SK-N-SH (cell line): ENCODE measurements around the gene GDF2. TPM values are rescaled to one million over a fixed set of nuclear protein-coding genes. Genes with fewer than 3 reads are reported as not detected.

Source experiments
- CTCF ChIA-PET: fragments of 300-600, 350-600 bp; formaldehyde crosslinking; extraction: SDS; loops from one replicate; lab custom pipeline; 2021; lab: Yijun Ruan, JAX
- POLR2A ChIA-PET: fragments of 350-600 bp; sonication (Branson Sonifier 250); formaldehyde crosslinking; extraction: SDS; loops from one replicate; lab custom pipeline; 2020; ENCODE audit warnings: antibody characterized with exemption, inconsistent platforms; lab: Yijun Ruan, JAX
- DNase-seq: peaks from one replicate; pipeline ENCODE4 v3.0.0; 2012
- H2AFZ ChIP-seq: fragments of 200-600 bp; sonication (generic); 2 replicates; pipeline ENCODE4 v1.8.1; 2016; ENCODE audit warnings: antibody characterized with exemption, mild to moderate bottlenecking, low read depth
- H3F3A ChIP-seq: fragments of 200-600 bp; sonication (generic); replicated peaks from 2 replicates; pipeline ENCODE3; 2016; ENCODE audit warnings: antibody characterized with exemption, mild to moderate bottlenecking; ENCODE audit not compliant: insufficient read depth
- H3K27ac ChIP-seq, 2 experiments: fragments of 200-500 bp in 1 of 2; fragments of 200-600 bp in 1 of 2; sonication (Bioruptor generic) in 1 of 2; sonication (generic), shearing (Covaris generic) in 1 of 2; 2 replicates each; pipeline versions ENCODE4 v1.5.1 to v1.6.1; 2014 to 2016; ENCODE audit warnings: low read depth in 2 of 2, inconsistent platforms in 1 of 2, low read length in 1 of 2, mild to moderate bottlenecking in 1 of 2, mixed read lengths in 1 of 2
- H3K27me3 ChIP-seq: fragments of 200-600 bp; sonication (generic), shearing (Covaris generic); 2 replicates; pipeline ENCODE4 v1.6.1; 2016; ENCODE audit warnings: mixed run types; ENCODE audit not compliant: insufficient read depth
- H3K36me3 ChIP-seq, 2 experiments: fragments of 200-500 bp in 1 of 2; fragments of 200-600 bp in 1 of 2; sonication (Bioruptor generic) in 1 of 2; sonication (generic) in 1 of 2; replicated peaks in 1 of 2; 2 replicates each; pipeline versions ENCODE3 to v1.5.1; 2014 to 2016; ENCODE audit warnings: low read length in 1 of 2, mild to moderate bottlenecking in 1 of 2; ENCODE audit not compliant: insufficient read depth in 2 of 2, control insufficient read depth in 1 of 2
- H3K4me1 ChIP-seq, 2 experiments: fragments of 200-500 bp in 1 of 2; fragments of 200-600 bp in 1 of 2; sonication (Bioruptor generic) in 1 of 2; sonication (generic), shearing (Covaris generic) in 1 of 2; 2 replicates each; pipeline versions ENCODE4 v1.5.1 to v1.6.1; 2014 to 2016; ENCODE audit warnings: low read depth in 1 of 2, low read length in 1 of 2, mixed run types in 1 of 2; ENCODE audit not compliant: insufficient read depth in 2 of 2, control insufficient read depth in 1 of 2
- H3K4me2 ChIP-seq: fragments of 200-600 bp; sonication (generic), shearing (Covaris generic); 2 replicates; pipeline ENCODE4 v1.6.1; 2017; ENCODE audit warnings: mixed run types
- H3K4me3 ChIP-seq, 2 experiments: fragments of 200-500 bp in 1 of 2; fragments of 200-600 bp in 1 of 2; sonication (Bioruptor generic) in 1 of 2; sonication (generic), shearing (Covaris generic) in 1 of 2; 2 replicates each; pipeline versions ENCODE4 v1.5.1 to v1.8.1; 2014 to 2016; ENCODE audit warnings: low read depth in 2 of 2, inconsistent platforms in 1 of 2, low read length in 1 of 2, mild to moderate bottlenecking in 1 of 2, mixed read lengths in 1 of 2, moderate library complexity in 1 of 2
- H3K79me2 ChIP-seq: fragments of 200-600 bp; sonication (generic); 2 replicates; pipeline ENCODE4 v1.8.1; 2017; ENCODE audit warnings: mild to moderate bottlenecking; ENCODE audit not compliant: insufficient read depth
- H3K9ac ChIP-seq: fragments of 200-600 bp; sonication (generic); 2 replicates; pipeline ENCODE4 v1.6.1; 2017; ENCODE audit warnings: mixed run types
- H3K9me2 ChIP-seq: fragments of 200-600 bp; sonication (generic); 2 replicates; pipeline ENCODE4 v1.6.1; 2017; ENCODE audit warnings: mixed run types
- H3K9me3 ChIP-seq: fragments of 200-600 bp; sonication (generic); 2 replicates; pipeline ENCODE4 v1.6.1; 2017; ENCODE audit warnings: mixed run types, mild to moderate bottlenecking, moderate library complexity
- H4K20me1 ChIP-seq: fragments of 200-600 bp; sonication (generic); 2 replicates; pipeline ENCODE4 v1.6.1; 2017; ENCODE audit warnings: mild to moderate bottlenecking, mixed run types; ENCODE audit not compliant: insufficient read depth
- ELF1 ChIP-seq: IDR thresholded peaks from 2 replicates; pipeline ENCODE4 v1.4.0; 2012
- EP300 ChIP-seq, 2 experiments: IDR thresholded peaks; 2 replicates each; pipeline versions ENCODE4 v1.4.0 to v1.6.1; 2012; ENCODE audit warnings: borderline replicate concordance in 1 of 2, low read depth in 1 of 2, low read length in 1 of 2
- EZH2phosphoT487 ChIP-seq: fragments of 200-600 bp; sonication (generic); IDR thresholded peaks from 2 replicates; pipeline ENCODE4 v1.6.1; 2017; ENCODE audit warnings: low read depth, mixed run types, mild to moderate bottlenecking, antibody characterized with exemption, moderate library complexity, borderline replicate concordance
- FOSL2 ChIP-seq: IDR thresholded peaks from 2 replicates; pipeline ENCODE4 v1.4.0; 2012; ENCODE audit warnings: low read depth, mild to moderate bottlenecking, moderate library complexity, borderline replicate concordance
- FOXJ3 ChIP-seq: sonication (generic); formaldehyde crosslinking; IDR thresholded peaks from 2 replicates; pipeline ENCODE4 v1.5.1; 2020; ENCODE audit warnings: mild to moderate bottlenecking, missing genetic modification reagents
- GABPA ChIP-seq: IDR thresholded peaks from 2 replicates; pipeline ENCODE4 v1.4.0; 2012; ENCODE audit warnings: low read depth, mild to moderate bottlenecking
- MEF2A ChIP-seq: IDR thresholded peaks from 2 replicates; pipeline ENCODE4 v1.4.0; 2012; ENCODE audit warnings: low read depth, borderline replicate concordance
- MXI1 ChIP-seq: IDR thresholded peaks from 2 replicates; pipeline ENCODE4 v1.6.1; 2012; ENCODE audit warnings: mild to moderate bottlenecking, low read depth, low read length, improper control_type of control experiment
- NFIC ChIP-seq: IDR thresholded peaks from 2 replicates; pipeline ENCODE4 v1.4.0; 2012; ENCODE audit warnings: borderline replicate concordance
- RAD21 ChIP-seq: IDR thresholded peaks from 2 replicates; pipeline ENCODE4 v1.6.1; 2012; ENCODE audit warnings: mild to moderate bottlenecking, low read length
- RCOR1 ChIP-seq: fragments of 150-350 bp; IDR thresholded peaks from 2 replicates; pipeline ENCODE4 v1.6.1; 2017; ENCODE audit warnings: antibody characterized with exemption, low read length
- RFX5 ChIP-seq: IDR thresholded peaks from 2 replicates; pipeline ENCODE4 v1.6.1; 2012; ENCODE audit warnings: mild to moderate bottlenecking, improper control_type of control experiment, low read length
- RXRA ChIP-seq: IDR thresholded peaks from 2 replicates; pipeline ENCODE4 v1.4.0; 2012; ENCODE audit warnings: low read depth, mild to moderate bottlenecking, borderline replicate concordance
- SIN3A ChIP-seq: IDR thresholded peaks from 2 replicates; pipeline ENCODE4 v1.6.1; 2012; ENCODE audit warnings: low read depth, mild to moderate bottlenecking, low read length, moderate library complexity, borderline replicate concordance
- TAF1 ChIP-seq: IDR thresholded peaks from 2 replicates; pipeline ENCODE4 v1.6.1; 2012; ENCODE audit warnings: low read depth, mild to moderate bottlenecking, low read length, moderate library complexity, borderline replicate concordance
- TCF12 ChIP-seq: IDR thresholded peaks from 2 replicates; pipeline ENCODE4 v1.4.0; 2012
- ZBTB33 ChIP-seq: IDR thresholded peaks from 2 replicates; pipeline ENCODE4 v1.4.0; 2012; ENCODE audit warnings: low read depth, borderline replicate concordance
- WGBS: methylation state at CpG from one replicate; pipeline ENCODE4 v1.1.6; 2017; ENCODE audit warnings: low lambda C conversion rate; 5-methylcytosine and 5-hydroxymethylcytosine counted together
- polyA plus RNA-seq, 3 experiments: library from polyadenylated mRNA; depleted of rRNA; stranded (reverse); fragments of >200 nt; gene quantifications; 2 replicates each; pipeline ENCODE4 v1.2.3, GENCODE V29; 2012
- TF ChIP-seq, protein P1 (sequence below): IDR thresholded peaks from 2 replicates; pipeline ENCODE4 v1.6.1; 2012; ENCODE audit warnings: mild to moderate bottlenecking, low read depth, low read length, moderate library complexity
- TF ChIP-seq, protein P2 (sequence below): IDR thresholded peaks from 2 replicates; pipeline ENCODE4 v1.4.0; 2012; ENCODE audit warnings: low read depth, borderline replicate concordance

Gene GDF2
- polyA plus RNA-seq, 1 of the 3 experiments (the other 2 are of a cell fraction), result not detected

GRCh38 chr10:47291682-47292081 is 30.6 kb upstream of the GDF2 start:
- no peak overlapping the region for H3K4me3 ChIP-seq
- peaks cover 0 to 41% of the 10 kb centered on the region in 2 experiments; a peak in 1 of 4 replicates for H3K4me1 ChIP-seq
- H3K9ac ChIP-seq, result no peak overlapping the region
- H3K27ac ChIP-seq, result no peak overlapping the region
- H2AFZ ChIP-seq, result no peak overlapping the region
- H4K20me1 ChIP-seq, result no peaks in the 10 kb centered on the region
- no peak for TF ChIP-seq RFX5
- TF ChIP-seq, protein P1, sequence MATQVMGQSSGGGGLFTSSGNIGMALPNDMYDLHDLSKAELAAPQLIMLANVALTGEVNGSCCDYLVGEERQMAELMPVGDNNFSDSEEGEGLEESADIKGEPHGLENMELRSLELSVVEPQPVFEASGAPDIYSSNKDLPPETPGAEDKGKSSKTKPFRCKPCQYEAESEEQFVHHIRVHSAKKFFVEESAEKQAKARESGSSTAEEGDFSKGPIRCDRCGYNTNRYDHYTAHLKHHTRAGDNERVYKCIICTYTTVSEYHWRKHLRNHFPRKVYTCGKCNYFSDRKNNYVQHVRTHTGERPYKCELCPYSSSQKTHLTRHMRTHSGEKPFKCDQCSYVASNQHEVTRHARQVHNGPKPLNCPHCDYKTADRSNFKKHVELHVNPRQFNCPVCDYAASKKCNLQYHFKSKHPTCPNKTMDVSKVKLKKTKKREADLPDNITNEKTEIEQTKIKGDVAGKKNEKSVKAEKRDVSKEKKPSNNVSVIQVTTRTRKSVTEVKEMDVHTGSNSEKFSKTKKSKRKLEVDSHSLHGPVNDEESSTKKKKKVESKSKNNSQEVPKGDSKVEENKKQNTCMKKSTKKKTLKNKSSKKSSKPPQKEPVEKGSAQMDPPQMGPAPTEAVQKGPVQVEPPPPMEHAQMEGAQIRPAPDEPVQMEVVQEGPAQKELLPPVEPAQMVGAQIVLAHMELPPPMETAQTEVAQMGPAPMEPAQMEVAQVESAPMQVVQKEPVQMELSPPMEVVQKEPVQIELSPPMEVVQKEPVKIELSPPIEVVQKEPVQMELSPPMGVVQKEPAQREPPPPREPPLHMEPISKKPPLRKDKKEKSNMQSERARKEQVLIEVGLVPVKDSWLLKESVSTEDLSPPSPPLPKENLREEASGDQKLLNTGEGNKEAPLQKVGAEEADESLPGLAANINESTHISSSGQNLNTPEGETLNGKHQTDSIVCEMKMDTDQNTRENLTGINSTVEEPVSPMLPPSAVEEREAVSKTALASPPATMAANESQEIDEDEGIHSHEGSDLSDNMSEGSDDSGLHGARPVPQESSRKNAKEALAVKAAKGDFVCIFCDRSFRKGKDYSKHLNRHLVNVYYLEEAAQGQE, result no peak
- no peak for TF ChIP-seq RAD21
- no peak for TF ChIP-seq EZH2phosphoT487
- TF ChIP-seq MEF2A, result no peak
- no peak for TF ChIP-seq FOSL2
- no peak for TF ChIP-seq RCOR1
- no peak for TF ChIP-seq GABPA
- TF ChIP-seq MXI1, result no peak
- TF ChIP-seq, protein P2, sequence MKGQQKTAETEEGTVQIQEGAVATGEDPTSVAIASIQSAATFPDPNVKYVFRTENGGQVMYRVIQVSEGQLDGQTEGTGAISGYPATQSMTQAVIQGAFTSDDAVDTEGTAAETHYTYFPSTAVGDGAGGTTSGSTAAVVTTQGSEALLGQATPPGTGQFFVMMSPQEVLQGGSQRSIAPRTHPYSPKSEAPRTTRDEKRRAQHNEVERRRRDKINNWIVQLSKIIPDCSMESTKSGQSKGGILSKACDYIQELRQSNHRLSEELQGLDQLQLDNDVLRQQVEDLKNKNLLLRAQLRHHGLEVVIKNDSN, result no peak
- POLR2A ChIA-PET, result no interaction called here
- no peak for DNase-seq
- no peaks in the 10 kb centered on the region for H3F3A ChIP-seq
- no peak overlapping the region for H3K4me2 ChIP-seq
- H3K27me3 ChIP-seq, result peaks cover 7% of the 10 kb centered on the region
- WGBS, result 6% methylated on average over 3 of the region's 3 CpGs
- no peaks in the 10 kb centered on the region for H3K36me3 ChIP-seq
- no peaks in the 10 kb centered on the region for H3K9me3 ChIP-seq
- H3K79me2 ChIP-seq, result no peaks in the 10 kb centered on the region
- CTCF ChIA-PET, result interaction anchor here (1.7 kb wide), 1 partner anchor 267 kb away, joined by 7 read pairs; no protein-coding TSS in a partner anchor
- no peaks in the 10 kb centered on the region for H3K9me2 ChIP-seq

DNA sequence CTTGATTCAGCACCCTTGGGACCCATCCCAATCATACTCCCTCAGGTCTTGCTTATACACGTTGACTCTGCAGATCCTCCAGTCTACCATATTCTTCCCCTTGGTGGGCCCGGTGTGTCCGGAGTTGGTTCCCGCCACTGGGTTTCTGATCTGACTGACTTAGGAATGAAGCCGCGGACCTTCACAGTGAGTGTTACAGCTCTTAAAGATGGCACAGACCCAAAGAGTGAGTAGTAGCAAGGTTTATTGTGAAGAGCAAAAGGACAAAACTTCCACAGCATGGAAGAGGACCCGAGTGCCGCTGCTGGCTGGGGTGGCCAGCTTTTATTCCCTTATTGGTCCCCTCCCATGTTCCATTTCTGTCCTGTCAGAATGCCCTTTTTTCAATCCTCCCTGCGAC is 28.2 kb upstream of the GDF2 start:
- Histone ChIP-seq H4K20me1 (no peaks in the 10 kb centered on the region), H3K4me3 (no peak overlapping the region), H3K9me3 (no peaks in the 10 kb centered on the region), H3F3A (no peaks in the 10 kb centered on the region), H3K4me1 (peaks cover 0 to 29% of the 10 kb centered on the region in 2 experiments; a peak in 1 of 4 replicates), H2AFZ (no peak overlapping the region), H3K36me3 (no peaks in the 10 kb centered on the region), H3K27ac (no peak overlapping the region), H3K27me3 (peaks cover 16% of the 10 kb centered on the region), H3K9me2 (no peaks in the 10 kb centered on the region), H3K9ac (no peak overlapping the region), H3K4me2 (no peak overlapping the region), H3K79me2 (no peaks in the 10 kb centered on the region)
- DNase-seq, result no peak
- POLR2A ChIA-PET, result no interaction called here
- CTCF ChIA-PET, result no interaction called here
- WGBS, result 64% methylated on average over 9 of the region's 9 CpGs
- TF ChIP-seq TCF12 (no peak), RXRA (no peak), ELF1 (no peak), ZBTB33 (no peak), FOXJ3 (CRISPR knock-in tag) (no peak), NFIC (no peak), EZH2phosphoT487 (no peak), MXI1 (no peak), TAF1 (no peak), EP300 (IDR thresholded peaks at IDR 0.05; ENCODE audit: borderline replicate concordance in 1 of 2, low read depth in 1 of 2, low read length in 1 of 2) (no peak), SIN3A (no peak)
- TF ChIP-seq, protein P1, result no peak
